H1 (cell line): ENCODE measurements around the gene TMEM163. TPM values are rescaled to one million over a fixed set of nuclear protein-coding genes. Genes with fewer than 3 reads are reported as not detected.

Experiments used
- CTCF ChIA-PET: fragments of 300-600 bp; sonication (Branson Sonifier 250); formaldehyde crosslinking; loops from one replicate; lab custom pipeline; 2021; ENCODE audit not compliant: partially characterized antibody; lab: Charles Lee
- POLR2A ChIA-PET: fragments of 300-600 bp; sonication (Branson Sonifier 250); formaldehyde crosslinking; loops from one replicate; lab custom pipeline; 2021; ENCODE audit warnings: inconsistent platforms; ENCODE audit not compliant: partially characterized antibody; lab: Charles Lee
- DNase-seq, 2 experiments: peaks; one replicate each; pipeline versions ENCODE4 v3.0.0 to v3.0.0-alpha.2; 2010 to 2022; ENCODE audit warnings: low spot score in 2 of 2, low read depth in 1 of 2, mixed read lengths in 1 of 2
- FAIRE-seq: peaks from 2 replicates; lab custom pipeline; 2011; peaks lifted over from hg19 to GRCh38; lab: Jason Lieb, UNC
- H2AFZ ChIP-seq: 2 replicates; pipeline ENCODE4 v1.8.1; 2012; ENCODE audit warnings: low read length, inconsistent platforms
- H2AK5ac ChIP-seq: 2 replicates; pipeline ENCODE4 v1.6.1; 2013; ENCODE audit warnings: low read depth, low read length
- H2BK120ac ChIP-seq: replicated peaks from 2 replicates; pipeline ENCODE3; 2013; ENCODE audit warnings: low read depth, low read length, inconsistent platforms
- H2BK12ac ChIP-seq: 2 replicates; pipeline ENCODE4 v1.6.1; 2013; ENCODE audit warnings: low read depth, low read length
- H2BK15ac ChIP-seq: 2 replicates; pipeline ENCODE4 v1.6.1; 2013; ENCODE audit warnings: low read length
- H2BK20ac ChIP-seq: 2 replicates; pipeline ENCODE4 v1.6.1; 2013; ENCODE audit warnings: low read length
- H2BK5ac ChIP-seq: 2 replicates; pipeline ENCODE4 v1.6.1; 2013; ENCODE audit warnings: low read depth, low read length
- H3K14ac ChIP-seq: 2 replicates; pipeline ENCODE4 v1.6.1; 2013; ENCODE audit warnings: inconsistent platforms; ENCODE audit not compliant: insufficient read length
- H3K18ac ChIP-seq: 2 replicates; pipeline ENCODE4 v1.6.1; 2013; ENCODE audit warnings: low read length; ENCODE audit errors: extremely low read depth
- H3K23ac ChIP-seq: 2 replicates; pipeline ENCODE4 v1.6.1; 2013; ENCODE audit warnings: inconsistent platforms; ENCODE audit not compliant: insufficient read length
- H3K23me2 ChIP-seq: 2 replicates; pipeline ENCODE4 v1.6.1; 2013; ENCODE audit warnings: low read depth, low read length
- H3K27ac ChIP-seq: 2 replicates; pipeline ENCODE4 v1.6.1; 2011; ENCODE audit warnings: low read depth, low read length, inconsistent platforms
- H3K27me3 ChIP-seq, 4 experiments: replicated peaks in 1 of 4; 1 replicate in 1 of 4; 2 replicates in 3 of 4; pipeline versions ENCODE4 v1.6.1 to v1.8.1; 2011 to 2013; ENCODE audit warnings: low read length in 3 of 4, mild to moderate bottlenecking in 3 of 4, inconsistent platforms in 2 of 4, mixed read lengths in 2 of 4, moderate library complexity in 1 of 4; ENCODE audit not compliant: control insufficient read depth in 3 of 4, insufficient read depth in 3 of 4; ENCODE audit errors: extremely low read depth in 1 of 4
- H3K36me3 ChIP-seq, 4 experiments: 2 replicates each; pipeline versions ENCODE4 v1.6.1 to v1.8.1; 2011 to 2013; ENCODE audit warnings: mild to moderate bottlenecking in 4 of 4, low read length in 3 of 4, moderate library complexity in 2 of 4, control low read depth in 1 of 4, inconsistent platforms in 1 of 4; ENCODE audit not compliant: insufficient read depth in 4 of 4, control insufficient read depth in 2 of 4
- H3K4ac ChIP-seq: replicated peaks from 2 replicates; pipeline ENCODE3; 2013; ENCODE audit warnings: low read length, low read depth, mixed read lengths, inconsistent platforms; ENCODE audit not compliant: insufficient read length
- H3K4me1 ChIP-seq, 4 experiments: replicated peaks in 1 of 4; 1 replicate in 1 of 4; 2 replicates in 3 of 4; pipeline versions ENCODE4 v1.6.1 to v1.8.1; 2011 to 2013; ENCODE audit warnings: low read length in 3 of 4, inconsistent platforms in 2 of 4, mixed read lengths in 1 of 4; ENCODE audit not compliant: insufficient read depth in 4 of 4, control insufficient read depth in 3 of 4
- H3K4me2 ChIP-seq, 2 experiments: 2 replicates each; pipeline versions ENCODE4 v1.6.1 to v1.8.1; 2011 to 2013; ENCODE audit warnings: low read depth in 2 of 2, low read length in 2 of 2, control low read depth in 1 of 2, inconsistent platforms in 1 of 2, mild to moderate bottlenecking in 1 of 2; ENCODE audit not compliant: insufficient read depth in 1 of 2
- H3K4me3 ChIP-seq, 4 experiments: fragments of 200-600, 300-600 bp in 1 of 4; sonication (generic), shearing (Covaris generic), sonication (Bioruptor Twin) in 1 of 4; 2 replicates each; pipeline versions ENCODE4 v1.5.1 to v1.8.1; 2011 to 2016; ENCODE audit warnings: low read length in 4 of 4, low read depth in 3 of 4, control low read depth in 2 of 4, inconsistent platforms in 2 of 4, mild to moderate bottlenecking in 2 of 4, mixed read lengths in 1 of 4, moderate library complexity in 1 of 4; ENCODE audit not compliant: insufficient read depth in 2 of 4; ENCODE audit errors: extremely low read depth in 1 of 4
- H3K56ac ChIP-seq: replicated peaks from 2 replicates; pipeline ENCODE3; 2013; ENCODE audit warnings: low read depth, mild to moderate bottlenecking, mixed read lengths, low read length, inconsistent platforms; ENCODE audit not compliant: insufficient read length
- H3K79me1 ChIP-seq: 2 replicates; pipeline ENCODE4 v1.6.1; 2013; ENCODE audit warnings: low read depth, low read length, control low read depth
- H3K79me2 ChIP-seq, 2 experiments: 2 replicates each; pipeline versions ENCODE4 v1.6.1 to v1.8.1; 2012 to 2013; ENCODE audit warnings: low read length in 2 of 2, mild to moderate bottlenecking in 2 of 2, inconsistent platforms in 1 of 2; ENCODE audit not compliant: insufficient read depth in 2 of 2, control insufficient read depth in 1 of 2
- H3K9ac ChIP-seq, 4 experiments: replicated peaks in 1 of 4; 1 replicate in 1 of 4; 2 replicates in 3 of 4; pipeline versions ENCODE4 v1.6.1 to v1.8.1; 2011 to 2013; ENCODE audit warnings: low read depth in 3 of 4, low read length in 3 of 4, control low read depth in 2 of 4, mild to moderate bottlenecking in 2 of 4, moderate library complexity in 2 of 4, inconsistent platforms in 1 of 4; ENCODE audit errors: extremely low read depth in 1 of 4
- H3K9me3 ChIP-seq, 2 experiments: 2 replicates each; pipeline versions ENCODE4 v1.6.1 to v1.8.1; 2012 to 2013; ENCODE audit warnings: mild to moderate bottlenecking in 2 of 2, moderate library complexity in 2 of 2, control low read depth in 1 of 2, inconsistent platforms in 1 of 2, low read depth in 1 of 2, low read length in 1 of 2, mixed read lengths in 1 of 2; ENCODE audit not compliant: insufficient read depth in 2 of 2
- H4K20me1 ChIP-seq, 2 experiments: replicated peaks in 1 of 2; 2 replicates each; pipeline versions ENCODE3 to v1.8.1; 2011 to 2013; ENCODE audit warnings: inconsistent platforms in 2 of 2, low read length in 2 of 2, mild to moderate bottlenecking in 1 of 2; ENCODE audit not compliant: insufficient read depth in 2 of 2, control insufficient read depth in 1 of 2
- H4K5ac ChIP-seq: 2 replicates; pipeline ENCODE4 v1.6.1; 2013; ENCODE audit warnings: low read length, low read depth, mixed read lengths, inconsistent platforms; ENCODE audit not compliant: insufficient read length
- H4K8ac ChIP-seq: 2 replicates; pipeline ENCODE4 v1.8.0; 2013; ENCODE audit warnings: mild to moderate bottlenecking, moderate library complexity, low read length, inconsistent platforms; ENCODE audit not compliant: insufficient read depth; ENCODE audit errors: extremely low read depth
- H4K91ac ChIP-seq: replicated peaks from 2 replicates; pipeline ENCODE3; 2013; ENCODE audit warnings: low read length, mixed read lengths, inconsistent platforms; ENCODE audit not compliant: insufficient read length
- BRCA1 ChIP-seq: IDR thresholded peaks from 2 replicates; pipeline ENCODE4 v1.6.1; 2012; ENCODE audit warnings: low read depth, low read length, improper control_type of control experiment
- CREB1 ChIP-seq: IDR thresholded peaks from 2 replicates; pipeline ENCODE4 v1.6.1; 2012; ENCODE audit warnings: inconsistent platforms
- SIRT6 ChIP-seq: IDR thresholded peaks from one replicate; pipeline ENCODE4 v1.7.1; 2012; ENCODE audit warnings: low read length, inconsistent platforms
- SIX5 ChIP-seq: IDR thresholded peaks from 2 replicates; pipeline ENCODE4 v1.6.1; 2011; ENCODE audit warnings: mild to moderate bottlenecking, low read depth, low read length
- SRF ChIP-seq: IDR thresholded peaks from 2 replicates; pipeline ENCODE4 v1.6.1; 2011; ENCODE audit warnings: mild to moderate bottlenecking, low read depth, low read length, moderate library complexity
- ZNF274 ChIP-seq: IDR thresholded peaks from 2 replicates; pipeline ENCODE4 v1.7.0; 2012; ENCODE audit warnings: low read length, borderline replicate concordance; ENCODE audit errors: extremely low read depth
- WGBS, 2 experiments: shearing (Covaris generic) in 1 of 2; methylation state at CpG; one replicate each; pipeline versions ENCODE4 v1.1.6 to v1.1.7; 2013 to 2015; ENCODE audit warnings: low lambda C conversion rate in 2 of 2, mixed read lengths in 2 of 2, inconsistent platforms in 1 of 2, low coverage in 1 of 2, missing lambda C conversion rate in 1 of 2; ENCODE audit not compliant: insufficient replicate concordance in 2 of 2, insufficient coverage in 1 of 2, insufficient read length in 1 of 2; ENCODE audit errors: extremely low coverage in 1 of 2, missing lambda C conversion rate in 1 of 2; 5-methylcytosine and 5-hydroxymethylcytosine counted together
- long read RNA-seq, 2 experiments: library from RNA in 1 of 2; library from capped mRNA in 1 of 2; stranded (forward); transcript quantifications; one replicate each; pipeline ENCODE4 v2.0.0, GENCODE V29; 2021; ENCODE audit warnings: inconsistent platforms in 1 of 2
- polyA minus RNA-seq, 3 experiments: library from RNA; depleted of rRNA, polyadenylated mRNA; stranded (reverse); fragments of >200 nt; gene quantifications; 1 replicate in 2 of 3; 2 replicates in 1 of 3; pipeline ENCODE4 v1.2.3, GENCODE V29; 2011
- polyA plus RNA-seq, 7 experiments: library from polyadenylated mRNA; depleted of rRNA in 3 of 7; stranded (reverse) in 5 of 7; unstranded in 2 of 7; fragments of >200 nt in 5 of 7; fragments of 200-250 nt in 2 of 7; gene quantifications; 1 replicate in 5 of 7; 2 replicates in 1 of 7; 4 replicates in 1 of 7; pipeline versions ENCODE4 v1.2.1 to v1.2.3, GENCODE V29; 2011 to 2013; ENCODE audit warnings: missing spikeins in 2 of 7, mixed read lengths in 2 of 7
- total RNA-seq: library from RNA; stranded (reverse); fragmentation: NEBNext Ultra II Directional; extraction: Animal tissue kit (Norgen Biotek cat#: 25700); gene quantifications from 2 replicates; pipeline ENCODE4 v1.2.1, GENCODE V29; 2021
- TF ChIP-seq, protein P1 (sequence below): IDR thresholded peaks from 2 replicates; pipeline ENCODE4 v1.6.1; 2012; ENCODE audit warnings: inconsistent platforms
- TF ChIP-seq, protein P2 (sequence below): IDR thresholded peaks from 2 replicates; pipeline ENCODE4 v1.6.1; 2012; ENCODE audit warnings: inconsistent platforms

TMEM163 gene
- total RNA-seq (2.8 and 2.9 TPM in 2 replicates), polyA plus RNA-seq (2011; rRNA removed) (3.1 and 3.2 TPM in 2 replicates), polyA minus RNA-seq (2011; rRNA and poly(A)+ RNA removed) (2.7 TPM in 2 replicates)
- polyA plus RNA-seq (2011; cell fraction: cytosol; rRNA removed), result 2.4 TPM
- polyA plus RNA-seq (2011; cell fraction: nucleus; rRNA removed), result 2.6 TPM
- polyA plus RNA-seq (2012, experiment 1 of 2), result 2.8 to 3.5 TPM (median 3.1 TPM) in 4 replicates
- 2.8 TPM for polyA plus RNA-seq (2012, experiment 2 of 2)
- 1.4 TPM for polyA plus RNA-seq (2013, experiment 1 of 2)
- 2.0 TPM for polyA plus RNA-seq (2013, experiment 2 of 2)
- 0.59 TPM for polyA minus RNA-seq (2011; cell fraction: cytosol; rRNA and poly(A)+ RNA removed)
- 1.2 TPM for polyA minus RNA-seq (2011; cell fraction: nucleus; rRNA and poly(A)+ RNA removed)
- long read RNA-seq, experiment 1, partial matches to known transcripts, result 0 of 3 reads
- long read RNA-seq, experiment 1, other reads (novel, unspliced or antisense), result 1 of 3 reads
- long read RNA-seq, experiment 2, result 0 reads

DNA sequence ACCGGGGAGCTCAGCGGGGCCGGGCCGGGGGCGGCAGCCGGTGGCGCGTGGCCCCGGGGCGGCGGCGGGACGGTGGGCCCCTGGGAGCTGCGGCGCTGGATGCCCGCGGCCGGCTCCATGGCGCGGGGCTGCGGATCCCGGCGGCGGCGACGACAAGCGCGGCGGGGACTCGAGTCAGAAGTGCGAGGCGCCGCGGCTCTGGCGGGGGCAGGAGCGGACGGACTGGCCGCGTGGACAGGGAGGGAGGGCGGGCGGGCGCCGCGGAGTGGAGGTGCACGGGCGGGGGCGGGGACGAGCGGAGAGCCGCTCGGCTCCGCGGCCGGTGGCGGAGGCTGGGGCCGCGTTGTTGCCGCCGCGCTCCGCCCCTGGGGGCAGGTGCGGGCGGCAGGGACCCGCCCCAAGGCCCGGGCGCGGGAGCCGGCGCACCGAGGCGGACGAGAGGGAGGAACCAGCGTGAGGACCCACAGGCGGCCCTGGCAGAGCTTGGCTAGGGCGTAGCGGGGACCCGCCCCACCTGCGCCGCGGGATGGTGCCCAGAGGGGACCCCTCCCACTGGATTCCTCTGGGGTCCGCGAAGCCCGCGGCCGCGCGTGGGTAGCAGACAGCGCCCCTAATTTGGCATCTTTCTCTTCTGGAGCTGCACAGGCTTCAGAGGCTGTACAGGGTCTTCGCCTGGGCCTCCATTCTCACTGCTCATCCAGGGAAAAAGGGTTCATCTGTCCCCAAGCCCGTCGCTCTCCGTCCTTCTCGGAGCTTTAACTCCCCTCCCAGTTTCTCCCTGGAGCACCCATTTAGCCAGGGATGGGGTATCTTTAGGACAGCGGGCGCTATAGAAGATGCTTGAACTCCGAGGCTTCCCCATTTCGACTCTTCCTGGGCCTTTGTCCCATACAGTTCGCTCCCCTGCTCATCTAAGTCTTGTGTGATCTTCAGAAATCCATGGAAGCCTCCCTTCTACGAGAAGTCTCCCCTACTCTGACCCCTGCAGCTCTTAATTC is at the start of gene TMEM163:
Gene TMEM163, minus strand, starts transcription at position 184 of the 998 bp plus-strand sequence.
- Histone ChIP-seq H3K14ac (no peak within 1 kb of the TSS), H4K20me1 (peaks cover 0 to 2% of the 10 kb centered on the region in 2 experiments), H3K27ac (no peak within 1 kb of the TSS), H3K9me3 (no peaks in the 10 kb centered on the region), H2BK120ac (no peak within 1 kb of the TSS), H3K4me2 (peak within 1 kb of the TSS; percentile 86 to 98), H3K4ac (no peak within 1 kb of the TSS), H2BK12ac (no peak within 1 kb of the TSS), H4K91ac (no peak within 1 kb of the TSS), H3K4me1 (peaks cover 0 to 8% (median 3%) of the 10 kb centered on the region in 4 experiments; a peak in 5 of 7 replicates), H2BK15ac (no peak within 1 kb of the TSS), H3K18ac (peak within 1 kb of the TSS; percentile 42; the same call in 1 of the 2 replicates), H2AK5ac (no peak within 1 kb of the TSS), H4K5ac (no peak within 1 kb of the TSS), H3K4me3 (peak within 1 kb of the TSS; percentile 36 to 80 (median 69)), H2BK5ac (no peak within 1 kb of the TSS), H2AFZ (peak within 1 kb of the TSS; percentile 74; the same call in 1 of the 2 replicates), H3K56ac (no peak within 1 kb of the TSS), H4K8ac (no peak within 1 kb of the TSS), H3K79me2 (no peaks in the 10 kb centered on the region), H3K36me3 (0 out of 8 replicates have a peak, but pooled peaks cover 0 to 4% (median 0%) of the 10 kb centered on the region in 4 experiments), H3K23ac (no peak within 1 kb of the TSS), H3K79me1 (no peaks in the 10 kb centered on the region), H3K23me2 (peaks cover 14% of the 10 kb centered on the region), H2BK20ac (no peak within 1 kb of the TSS), H3K9ac (peak within 1 kb of the TSS in 2 of 4 experiments; percentile 7 to 13; a peak in 3 of 7 replicates), H3K27me3 (peaks cover 19 to 48% (median 41%) of the 10 kb centered on the region in 4 experiments)
- POLR2A ChIA-PET, result interaction anchor here (0.7 to 1.2 kb wide), 5 partner anchors 9 to 199 kb away, joined by 3 to 4 read pairs (median 3); no protein-coding TSS in a partner anchor
- no peak for FAIRE-seq
- 46% methylated on average over 11 of the region's 99 CpGs; no CpG with 5 or more reads in 1 of the 2 experiments for WGBS, 2 experiments
- CTCF ChIA-PET, result interaction anchor here (0.5 to 2.1 kb wide), 6 partner anchors 10 to 249 kb away, joined by 3 to 9 read pairs (median 4); no protein-coding TSS in a partner anchor
- DNase-seq, result peak in 1 of 2 experiments; percentile 74
- TF ChIP-seq, protein P1, sequence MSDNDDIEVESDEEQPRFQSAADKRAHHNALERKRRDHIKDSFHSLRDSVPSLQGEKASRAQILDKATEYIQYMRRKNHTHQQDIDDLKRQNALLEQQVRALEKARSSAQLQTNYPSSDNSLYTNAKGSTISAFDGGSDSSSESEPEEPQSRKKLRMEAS, result no peak; the same call in 1 of the 2 replicates
- no peak for TF ChIP-seq BRCA1
- no peak for TF ChIP-seq SIX5
- no peak for TF ChIP-seq SRF
- TF ChIP-seq ZNF274, result no peak
- TF ChIP-seq SIRT6, result no peak
- TF ChIP-seq, protein P2, sequence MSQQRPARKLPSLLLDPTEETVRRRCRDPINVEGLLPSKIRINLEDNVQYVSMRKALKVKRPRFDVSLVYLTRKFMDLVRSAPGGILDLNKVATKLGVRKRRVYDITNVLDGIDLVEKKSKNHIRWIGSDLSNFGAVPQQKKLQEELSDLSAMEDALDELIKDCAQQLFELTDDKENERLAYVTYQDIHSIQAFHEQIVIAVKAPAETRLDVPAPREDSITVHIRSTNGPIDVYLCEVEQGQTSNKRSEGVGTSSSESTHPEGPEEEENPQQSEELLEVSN, result peak; percentile 51; the same call in 1 of the 2 replicates
- TF ChIP-seq CREB1, result no peak
